GM12864 (cell line): ENCODE data around the gene PEX11G.

Source experiments
- DNase-seq: peaks from one replicate; pipeline ENCODE4 v3.0.0-alpha.2; 2011; ENCODE audit warnings: low read depth
- H3K4me3 ChIP-seq: 2 replicates; pipeline ENCODE4 v1.5.1; 2011; ENCODE audit warnings: mild to moderate bottlenecking, low read depth, low read length, control low read depth
- CTCF ChIP-seq: IDR thresholded peaks from 2 replicates; pipeline ENCODE4 v1.5.1; 2011; ENCODE audit warnings: low read depth, mild to moderate bottlenecking, moderate library complexity, low read length, control low read depth, inconsistent platforms; ENCODE audit errors: missing control alignments

PEX11G gene

GRCh38 chr19:7492142-7492541 lies 3.3 kb upstream of the PEX11G start:
- no peak for TF ChIP-seq CTCF
- H3K4me3 ChIP-seq = no peak overlapping the region
- DNase-seq = no peak

GRCh38 chr19:7489609-7490044 lies 792 bp upstream of the PEX11G start:
- no peak for TF ChIP-seq CTCF
- no peak overlapping the region for H3K4me3 ChIP-seq
- no peak for DNase-seq

- no peak overlapping the region for H3K4me3 ChIP-seq
- DNase-seq = no peak
- no peak for TF ChIP-seq CTCF
Observed at GRCh38 chr19:7486923-7487322, 1.9 kb downstream of the PEX11G start.

GRCh38 chr19:7483720-7484201 lies 5.1 kb downstream of the PEX11G start:
- TF ChIP-seq CTCF = no peak
- no peak overlapping the region for H3K4me3 ChIP-seq
- no peak for DNase-seq

- no peak for DNase-seq
- TF ChIP-seq CTCF = no peak
- no peak overlapping the region for H3K4me3 ChIP-seq
Observed at GRCh38 chr19:7482584-7483439, 6.0 kb downstream of the PEX11G start.

- TF ChIP-seq CTCF = no peak
- no peak overlapping the region for H3K4me3 ChIP-seq
- DNase-seq = no peak
Observed at GRCh38 chr19:7480970-7481255, 7.9 kb downstream of the PEX11G start.

- DNase-seq = no peak
- no peak overlapping the region for H3K4me3 ChIP-seq
- no peak for TF ChIP-seq CTCF
Observed at GRCh38 chr19:7480222-7480969, 8.4 kb downstream of the PEX11G start.
